GM23338 (cell line): ENCODE measurements around the gene SIL1. TPM values are rescaled to one million over a fixed set of nuclear protein-coding genes. Genes with fewer than 3 reads are reported as not detected.

Source experiments
- ATAC-seq: fragments of 200-7000 bp; cut with Tn5 transposase; 3 replicates; pipeline ENCODE4 v1.9.1; 2020
- DNase-seq: peaks from one replicate; pipeline ENCODE4 v3.0.0-alpha.2; 2015; ENCODE audit warnings: low spot score
- H2AFZ ChIP-seq: fragments of 200-600 bp; sonication (generic); 2 replicates; pipeline ENCODE4 v1.8.0; 2016; ENCODE audit warnings: antibody characterized with exemption, mild to moderate bottlenecking, moderate library complexity
- H3F3A ChIP-seq: fragments of 200-600 bp; sonication (generic); replicated peaks from 2 replicates; pipeline ENCODE4 v1.8.0; 2017; ENCODE audit warnings: antibody characterized with exemption, mixed run types, low read depth
- H3K27ac ChIP-seq: fragments of 200-600 bp; sonication (generic); 2 replicates; pipeline ENCODE4 v1.6.1; 2016; ENCODE audit warnings: low read depth
- H3K27me3 ChIP-seq: fragments of 200-600 bp; sonication (generic); 2 replicates; pipeline ENCODE4 v1.8.0; 2016; ENCODE audit warnings: mild to moderate bottlenecking, mixed run types, moderate library complexity; ENCODE audit not compliant: insufficient read depth
- H3K36me3 ChIP-seq: fragments of 200-600 bp; sonication (generic); 2 replicates; pipeline ENCODE4 v1.8.0; 2016; ENCODE audit warnings: mild to moderate bottlenecking; ENCODE audit not compliant: insufficient read depth
- H3K4me1 ChIP-seq: fragments of 200-600 bp; sonication (generic); 2 replicates; pipeline ENCODE4 v1.8.0; 2016; ENCODE audit warnings: mild to moderate bottlenecking, moderate library complexity; ENCODE audit not compliant: insufficient read depth
- H3K4me2 ChIP-seq: fragments of 200-600 bp; sonication (generic); 2 replicates; pipeline ENCODE4 v1.7.1; 2017; ENCODE audit warnings: mixed run types
- H3K4me3 ChIP-seq: fragments of 200-600 bp; sonication (generic); 2 replicates; pipeline ENCODE4 v1.6.1; 2016; ENCODE audit warnings: mixed run types
- H3K79me2 ChIP-seq: fragments of 200-600 bp; sonication (generic); replicated peaks from 2 replicates; pipeline ENCODE4 v1.8.0; 2017; ENCODE audit warnings: mild to moderate bottlenecking; ENCODE audit not compliant: insufficient read depth
- H3K9me2 ChIP-seq: fragments of 200-600 bp; sonication (generic); 2 replicates; pipeline ENCODE4 v1.8.0; 2017; ENCODE audit not compliant: insufficient read depth
- H4K20me1 ChIP-seq: fragments of 200-600 bp; sonication (generic); replicated peaks from 2 replicates; pipeline ENCODE4 v1.8.0; 2017; ENCODE audit warnings: mild to moderate bottlenecking; ENCODE audit not compliant: insufficient read depth
- H3K27ac Mint-ChIP-seq: 2 replicates; pipeline ENCODE4 v1.8.0; 2020; ENCODE audit warnings: inconsistent platforms, mild to moderate bottlenecking, moderate library complexity, mixed read lengths
- H3K27me3 Mint-ChIP-seq: 3 replicates; pipeline ENCODE4 v1.8.0; 2022; ENCODE audit warnings: low read depth, mild to moderate bottlenecking, moderate library complexity, mixed read lengths, inconsistent platforms; ENCODE audit not compliant: insufficient read depth, poor library complexity
- H3K36me3 Mint-ChIP-seq: 3 replicates; pipeline ENCODE4 v1.8.0; 2021; ENCODE audit warnings: low read depth, mild to moderate bottlenecking, inconsistent platforms, moderate library complexity, mixed read lengths
- H3K4me1 Mint-ChIP-seq: 3 replicates; pipeline ENCODE4 v1.8.0; 2020; ENCODE audit warnings: mild to moderate bottlenecking, inconsistent platforms, mixed read lengths
- H3K4me3 Mint-ChIP-seq: 3 replicates; pipeline ENCODE4 v1.8.0; 2021; ENCODE audit warnings: moderate library complexity, mild to moderate bottlenecking, inconsistent platforms, mixed read lengths
- H3K9me3 Mint-ChIP-seq: 3 replicates; pipeline ENCODE4 v1.8.0; 2020; ENCODE audit warnings: moderate library complexity, mild to moderate bottlenecking, inconsistent platforms, mixed read lengths
- CREB1 ChIP-seq: fragments of 250-450 bp; sonication (Bioruptor Pico); IDR thresholded peaks from 2 replicates; pipeline ENCODE4 v1.5.0; 2020; ENCODE audit warnings: low read depth, mild to moderate bottlenecking, moderate library complexity
- CTCF ChIP-seq, 2 experiments: fragments of 200-600 bp in 1 of 2; sonication (generic) in 1 of 2; conservative IDR thresholded peaks; 2 replicates each; pipeline versions ENCODE4 v1.5.1 to v1.6.1; 2016 to 2017; ENCODE audit warnings: antibody characterized with exemption in 2 of 2, low read depth in 2 of 2, mild to moderate bottlenecking in 2 of 2, moderate library complexity in 1 of 2
- ETS1 ChIP-seq: IDR thresholded peaks from 2 replicates; pipeline ENCODE4 v1.6.1; 2016; ENCODE audit warnings: antibody characterized with exemption
- EZH2 ChIP-seq: fragments of 200-600 bp; sonication (generic); IDR thresholded peaks from one replicate; pipeline ENCODE4 v1.8.0; 2017; ENCODE audit warnings: antibody characterized with exemption, mild to moderate bottlenecking, low read depth; ENCODE audit not compliant: unreplicated experiment
- EZH2phosphoT487 ChIP-seq: fragments of 200-600 bp; sonication (generic); IDR thresholded peaks from one replicate; pipeline ENCODE4 v1.8.1; 2018; ENCODE audit warnings: antibody characterized with exemption; ENCODE audit not compliant: unreplicated experiment
- JUNB ChIP-seq: IDR thresholded peaks from one replicate; pipeline ENCODE4 v1.6.1; 2016; ENCODE audit warnings: antibody characterized with exemption; ENCODE audit not compliant: unreplicated experiment
- NANOG ChIP-seq: IDR thresholded peaks from 2 replicates; pipeline ENCODE4 v1.6.1; 2016; ENCODE audit warnings: antibody characterized with exemption, borderline replicate concordance
- POLR2AphosphoS5 ChIP-seq: IDR thresholded peaks from 2 replicates; pipeline ENCODE4 v1.6.1; 2016; ENCODE audit warnings: antibody characterized with exemption, low read depth
- REST ChIP-seq: IDR thresholded peaks from one replicate; pipeline ENCODE4 v1.6.1; 2018; ENCODE audit warnings: antibody characterized with exemption; ENCODE audit not compliant: unreplicated experiment
- STAT1 ChIP-seq: IDR thresholded peaks from one replicate; pipeline ENCODE4 v1.6.1; 2016; ENCODE audit warnings: antibody characterized with exemption; ENCODE audit not compliant: unreplicated experiment
- ZNF114 ChIP-seq: fragments of 250-450 bp; sonication (Bioruptor Pico); IDR thresholded peaks from 2 replicates; pipeline ENCODE4 v1.5.0; 2020; ENCODE audit warnings: mild to moderate bottlenecking, moderate library complexity
- ZNF331 ChIP-seq: fragments of 250-450 bp; sonication (Bioruptor Pico); IDR thresholded peaks from 2 replicates; pipeline ENCODE4 v1.5.0; 2020; ENCODE audit warnings: low read depth, mild to moderate bottlenecking, moderate library complexity
- ZNF462 ChIP-seq: fragments of 250-450 bp; sonication (Bioruptor Pico); IDR thresholded peaks from 2 replicates; pipeline ENCODE4 v1.5.0; 2020; ENCODE audit warnings: mild to moderate bottlenecking, moderate library complexity
- polyA plus RNA-seq: library from polyadenylated mRNA; unstranded; fragments of >200 nt; fragmentation: Nextera tagmentation; extraction: Ambion mirVana; gene quantifications from 2 replicates; pipeline ENCODE4 v1.2.1, GENCODE V29; 2016
- total RNA-seq: library from RNA; depleted of rRNA; stranded (reverse); fragments of >200 nt; shearing (Covaris generic); gene quantifications from 2 replicates; pipeline ENCODE4 v1.2.3, GENCODE V29; 2014

The SIL1 gene
- total and polyA plus RNA-seq, 2 experiments from 2014 or later = 5.5 to 5.9 TPM

- Histone ChIP-seq H2AFZ (0 out of 2 replicates have a peak overlapping the region, but pooled peaks have one; percentile 43), H3K79me2 (no peaks in the 10 kb centered on the region), H3K27ac (no peak overlapping the region), H3K36me3 (no peaks in the 10 kb centered on the region), H4K20me1 (no peaks in the 10 kb centered on the region), H3K27me3 (no peaks in the 10 kb centered on the region; the same call in 1 of the 2 replicates), H3K4me1 (peaks cover 25% of the 10 kb centered on the region), H3F3A (no peaks in the 10 kb centered on the region), H3K4me3 (no peak overlapping the region), H3K4me2 (no peak overlapping the region), H3K9me2 (no peaks in the 10 kb centered on the region)
- Mint-ChIP-seq H3K27ac (no peak overlapping the region), H3K9me3 (no peaks in the 10 kb centered on the region), H3K36me3 (no peaks in the 10 kb centered on the region), H3K4me3 (no peak overlapping the region), H3K27me3 (peaks cover 9% of the 10 kb centered on the region), H3K4me1 (peaks cover 35% of the 10 kb centered on the region)
- ATAC-seq (no peak), DNase-seq (no peak)
- no peak for TF ChIP-seq REST
- no peak for TF ChIP-seq ZNF331 (CRISPR knock-in tag)
- TF ChIP-seq STAT1 = no peak
- no peak for TF ChIP-seq ETS1
- TF ChIP-seq EZH2 = no peak
- no peak for TF ChIP-seq POLR2AphosphoS5
- no peak for TF ChIP-seq ZNF462 (CRISPR knock-in tag)
- TF ChIP-seq JUNB = no peak
- TF ChIP-seq CTCF (conservative IDR thresholded peaks at IDR 0.05; ENCODE audit: low read depth in 2 of 2) = no peak
- TF ChIP-seq ZNF114 = no peak
- TF ChIP-seq EZH2phosphoT487 = no peak
- TF ChIP-seq CREB1 (CRISPR knock-in tag) = no peak
- no peak for TF ChIP-seq NANOG
Measured at GRCh38 chr5:139103762-139104161, 94.4 kb downstream of the SIL1 start.
